Astrocyte of the cerebellum (primary cell): Measurements from ENCODE around the gene PEAK1.
"Not testable (repeated sequence)": the region's sequence is repeated elsewhere in the genome, so short reads cannot be mapped to it uniquely, and the experiment has no call there.

Experiments used
- DNase-seq: peaks from one replicate; pipeline ENCODE4 v3.0.0-alpha.2; 2011; ENCODE audit warnings: low read depth
- H3K4me3 ChIP-seq: 2 replicates; pipeline ENCODE4 v1.5.1; 2011; ENCODE audit warnings: mild to moderate bottlenecking, low read depth, low read length, moderate library complexity
- in situ Hi-C: cut with HindIII; loops from 2 replicates; pipeline ENCODE4 v1.10.0; 2017; ENCODE audit warnings: low sequenced_read_pairs
- TF ChIP-seq, protein P1 (sequence below): IDR thresholded peaks from 2 replicates; pipeline ENCODE4 v1.5.1; 2012; ENCODE audit warnings: low read length, low read depth, moderate library complexity, mild to moderate bottlenecking; ENCODE audit errors: missing control alignments

PEAK1 gene

DNA sequence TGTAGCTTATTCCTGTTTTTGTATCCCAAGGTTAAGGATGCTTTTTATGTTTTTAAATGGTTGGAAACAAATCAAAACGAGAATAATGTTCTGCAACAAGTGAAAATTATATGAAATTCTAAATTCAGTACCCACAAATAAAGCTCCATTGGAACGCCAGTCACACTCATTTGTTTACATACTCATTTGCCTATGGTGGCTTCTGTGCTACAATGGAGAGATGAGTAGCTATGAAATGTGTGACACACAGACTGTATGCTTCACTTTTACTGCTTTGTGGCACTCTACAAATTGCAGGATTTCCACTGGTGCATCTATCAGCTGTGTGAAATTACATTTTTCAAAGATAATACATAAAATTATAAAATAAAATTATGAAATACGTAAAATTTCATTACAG lies 236.8 kb downstream of the PEAK1 start:
- no peak for DNase-seq
- H3K4me3 ChIP-seq: no peak overlapping the region
- in situ Hi-C loops: no loop called here
- TF ChIP-seq, protein P1, sequence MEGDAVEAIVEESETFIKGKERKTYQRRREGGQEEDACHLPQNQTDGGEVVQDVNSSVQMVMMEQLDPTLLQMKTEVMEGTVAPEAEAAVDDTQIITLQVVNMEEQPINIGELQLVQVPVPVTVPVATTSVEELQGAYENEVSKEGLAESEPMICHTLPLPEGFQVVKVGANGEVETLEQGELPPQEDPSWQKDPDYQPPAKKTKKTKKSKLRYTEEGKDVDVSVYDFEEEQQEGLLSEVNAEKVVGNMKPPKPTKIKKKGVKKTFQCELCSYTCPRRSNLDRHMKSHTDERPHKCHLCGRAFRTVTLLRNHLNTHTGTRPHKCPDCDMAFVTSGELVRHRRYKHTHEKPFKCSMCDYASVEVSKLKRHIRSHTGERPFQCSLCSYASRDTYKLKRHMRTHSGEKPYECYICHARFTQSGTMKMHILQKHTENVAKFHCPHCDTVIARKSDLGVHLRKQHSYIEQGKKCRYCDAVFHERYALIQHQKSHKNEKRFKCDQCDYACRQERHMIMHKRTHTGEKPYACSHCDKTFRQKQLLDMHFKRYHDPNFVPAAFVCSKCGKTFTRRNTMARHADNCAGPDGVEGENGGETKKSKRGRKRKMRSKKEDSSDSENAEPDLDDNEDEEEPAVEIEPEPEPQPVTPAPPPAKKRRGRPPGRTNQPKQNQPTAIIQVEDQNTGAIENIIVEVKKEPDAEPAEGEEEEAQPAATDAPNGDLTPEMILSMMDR: no peak

DNA sequence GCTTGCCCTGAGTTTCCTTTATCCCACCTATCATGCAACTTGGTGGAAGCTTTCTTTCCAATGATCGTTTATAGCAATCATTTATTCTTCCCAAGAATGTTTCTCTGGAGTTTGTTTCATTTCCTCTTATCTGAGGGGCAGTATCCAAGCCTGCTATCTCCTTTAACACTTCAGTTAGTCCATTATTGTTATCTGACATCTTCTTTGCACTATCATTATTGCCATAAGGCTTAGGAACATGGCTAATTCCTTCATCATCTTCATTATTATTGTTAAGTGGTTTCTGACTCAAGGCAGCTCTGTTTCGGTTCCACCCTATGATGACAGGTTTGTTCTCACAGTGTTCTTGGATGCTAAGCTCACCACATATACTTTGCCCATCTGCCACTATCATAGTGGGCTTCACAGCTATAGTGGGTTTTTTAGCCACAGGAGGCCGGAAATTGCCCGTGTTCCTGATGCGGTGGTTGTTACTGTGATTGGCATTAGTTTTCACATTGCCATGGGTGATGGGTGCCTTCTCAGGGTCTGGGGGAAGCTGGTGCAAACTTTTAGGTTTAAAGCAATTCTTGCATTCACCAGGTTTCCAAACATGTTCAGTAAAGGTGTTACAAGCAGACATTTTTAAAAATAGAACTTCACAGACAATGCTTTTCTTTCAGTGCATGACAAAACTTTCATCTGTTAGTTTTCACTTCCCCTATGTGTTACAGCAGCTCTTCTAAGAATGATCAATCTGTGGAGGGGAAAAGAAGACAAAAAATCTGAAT lies 238.4 kb downstream of the PEAK1 start:
- no peak overlapping the region for H3K4me3 ChIP-seq
- DNase-seq: no peak
- in situ Hi-C loops: no loop called here
- TF ChIP-seq, protein P1: no peak

DNA sequence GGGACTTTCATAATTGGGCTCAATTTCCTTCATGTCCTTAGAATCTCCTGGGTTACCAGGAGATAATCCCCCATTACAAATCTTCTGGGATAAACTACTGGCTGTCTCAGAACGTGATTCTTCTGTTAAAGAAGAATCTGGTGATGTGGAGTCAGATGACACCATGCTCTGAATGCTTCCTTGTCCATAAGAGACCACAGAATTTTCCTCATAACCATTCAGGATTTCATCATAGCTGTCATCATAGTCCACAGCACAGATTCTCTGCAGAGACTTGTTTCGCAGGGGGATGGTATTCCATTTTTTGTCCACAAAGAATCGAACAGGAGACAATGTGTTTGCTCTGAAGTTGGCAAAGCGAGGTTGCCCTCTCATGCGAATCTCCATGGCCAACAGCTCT lies 239.1 kb downstream of the PEAK1 start:
- no peak for DNase-seq
- H3K4me3 ChIP-seq: no peak overlapping the region
- in situ Hi-C loops: no loop called here
- TF ChIP-seq, protein P1: no peak

GRCh38 chr15:77180270-77180669 lies 239.6 kb downstream of the PEAK1 start:
- no peak for DNase-seq
- TF ChIP-seq, protein P1: no peak
- in situ Hi-C loops: no loop called here
- no peak overlapping the region for H3K4me3 ChIP-seq

DNA sequence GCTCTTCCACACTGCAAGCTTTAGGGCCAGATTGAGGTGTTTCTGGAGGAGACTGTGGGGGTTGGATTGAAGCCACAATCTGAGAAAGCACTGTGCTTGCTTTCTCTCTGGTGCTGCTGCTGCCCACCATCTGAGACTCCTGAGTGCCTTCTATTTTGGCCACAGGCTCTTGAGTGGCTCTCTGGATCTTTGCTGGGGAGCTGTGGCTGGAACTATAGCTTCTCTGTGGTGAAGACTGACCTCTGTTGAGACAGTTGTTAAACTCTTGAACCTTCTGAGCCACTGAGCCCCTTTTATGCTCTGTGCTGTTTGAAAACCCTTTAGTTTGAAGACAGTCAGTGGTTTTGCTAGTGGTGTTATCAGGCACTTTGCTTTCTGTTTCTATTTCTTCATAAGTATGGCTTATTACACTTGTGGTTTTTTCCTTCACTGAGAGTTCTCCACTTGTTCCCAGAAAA lies 240.3 kb downstream of the PEAK1 start:
- no peak overlapping the region for H3K4me3 ChIP-seq
- DNase-seq: no peak
- TF ChIP-seq, protein P1: no peak
- in situ Hi-C loops: no loop called here

GRCh38 chr15:77178411-77178810 lies 241.5 kb downstream of the PEAK1 start:
- no peak for DNase-seq
- TF ChIP-seq, protein P1: no peak
- in situ Hi-C loops: no loop called here
- H3K4me3 ChIP-seq: no peak overlapping the region

- DNase-seq, H3K4me3 ChIP-seq, in situ Hi-C loops: not testable (repeated sequence)
These were observed 243.8 kb downstream of the PEAK1 start for GRCh38 chr15:77176148-77176547.
